ENCODE results near the gene NOB1.

The NOB1 gene

DNA sequence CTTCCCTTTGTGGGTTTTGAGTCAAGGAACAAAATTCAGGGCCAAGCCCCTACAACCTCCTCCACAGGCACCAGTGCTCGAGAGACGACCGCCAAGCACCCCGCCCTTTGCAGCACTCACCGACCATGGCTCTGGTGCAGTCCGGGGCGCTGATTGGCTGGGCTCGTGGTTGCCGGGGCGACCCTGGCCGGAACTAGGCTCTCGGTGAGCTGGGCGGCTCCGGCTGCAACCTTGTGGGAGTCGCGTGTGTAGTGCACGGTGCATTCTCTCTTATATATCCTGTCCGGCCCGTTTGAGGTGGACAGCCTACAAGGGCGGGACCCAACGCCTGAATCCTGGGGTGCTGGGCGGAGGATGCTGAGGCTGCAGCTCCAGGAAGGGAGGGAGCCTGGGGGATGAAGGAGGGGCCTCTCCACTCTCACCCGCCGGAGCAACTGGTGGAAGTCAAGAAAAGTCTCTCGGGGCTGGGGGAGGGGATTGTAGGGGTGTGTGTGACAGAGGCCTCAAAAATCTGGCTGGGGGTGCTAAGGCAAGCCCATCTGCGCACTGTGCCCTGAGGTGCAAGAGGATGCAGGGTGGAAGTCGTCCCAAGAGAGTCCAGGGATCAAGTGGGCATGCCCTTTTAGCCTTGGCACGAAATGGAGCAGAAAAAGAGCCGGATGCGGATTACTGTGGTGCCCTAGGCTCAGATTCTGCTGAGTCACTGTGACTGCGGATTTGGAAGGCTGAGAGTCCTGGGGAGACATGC is 28.2 kb downstream of the NOB1 start, which contains the start of gene NQO1:
Gene NQO1 (minus strand): TSS at position 248 of the 748 bp plus-strand sequence. CDS start 121 bp downstream, at position 127.
- DNase-seq (ENCODE audit: low read depth in 1 of 2, low spot score in 1 of 2), result peak; percentile 86 to 93
- Histone ChIP-seq H3K27ac (replicated peaks) (peak within 1 kb of the TSS; percentile 79), H3K4me3 (replicated peaks; ENCODE audit: insufficient read depth, low read length) (peak within 1 kb of the TSS; percentile 58), H3K27me3 (ENCODE audit: insufficient read depth, poor library complexity, severe bottlenecking) (no peaks in the 10 kb centered on the region)
- TF ChIP-seq, protein P1, sequence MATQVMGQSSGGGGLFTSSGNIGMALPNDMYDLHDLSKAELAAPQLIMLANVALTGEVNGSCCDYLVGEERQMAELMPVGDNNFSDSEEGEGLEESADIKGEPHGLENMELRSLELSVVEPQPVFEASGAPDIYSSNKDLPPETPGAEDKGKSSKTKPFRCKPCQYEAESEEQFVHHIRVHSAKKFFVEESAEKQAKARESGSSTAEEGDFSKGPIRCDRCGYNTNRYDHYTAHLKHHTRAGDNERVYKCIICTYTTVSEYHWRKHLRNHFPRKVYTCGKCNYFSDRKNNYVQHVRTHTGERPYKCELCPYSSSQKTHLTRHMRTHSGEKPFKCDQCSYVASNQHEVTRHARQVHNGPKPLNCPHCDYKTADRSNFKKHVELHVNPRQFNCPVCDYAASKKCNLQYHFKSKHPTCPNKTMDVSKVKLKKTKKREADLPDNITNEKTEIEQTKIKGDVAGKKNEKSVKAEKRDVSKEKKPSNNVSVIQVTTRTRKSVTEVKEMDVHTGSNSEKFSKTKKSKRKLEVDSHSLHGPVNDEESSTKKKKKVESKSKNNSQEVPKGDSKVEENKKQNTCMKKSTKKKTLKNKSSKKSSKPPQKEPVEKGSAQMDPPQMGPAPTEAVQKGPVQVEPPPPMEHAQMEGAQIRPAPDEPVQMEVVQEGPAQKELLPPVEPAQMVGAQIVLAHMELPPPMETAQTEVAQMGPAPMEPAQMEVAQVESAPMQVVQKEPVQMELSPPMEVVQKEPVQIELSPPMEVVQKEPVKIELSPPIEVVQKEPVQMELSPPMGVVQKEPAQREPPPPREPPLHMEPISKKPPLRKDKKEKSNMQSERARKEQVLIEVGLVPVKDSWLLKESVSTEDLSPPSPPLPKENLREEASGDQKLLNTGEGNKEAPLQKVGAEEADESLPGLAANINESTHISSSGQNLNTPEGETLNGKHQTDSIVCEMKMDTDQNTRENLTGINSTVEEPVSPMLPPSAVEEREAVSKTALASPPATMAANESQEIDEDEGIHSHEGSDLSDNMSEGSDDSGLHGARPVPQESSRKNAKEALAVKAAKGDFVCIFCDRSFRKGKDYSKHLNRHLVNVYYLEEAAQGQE (IDR thresholded peaks at IDR 0.05; ENCODE audit: insufficient replicate concordance, low read depth), result no peak
- TF ChIP-seq, protein P2, sequence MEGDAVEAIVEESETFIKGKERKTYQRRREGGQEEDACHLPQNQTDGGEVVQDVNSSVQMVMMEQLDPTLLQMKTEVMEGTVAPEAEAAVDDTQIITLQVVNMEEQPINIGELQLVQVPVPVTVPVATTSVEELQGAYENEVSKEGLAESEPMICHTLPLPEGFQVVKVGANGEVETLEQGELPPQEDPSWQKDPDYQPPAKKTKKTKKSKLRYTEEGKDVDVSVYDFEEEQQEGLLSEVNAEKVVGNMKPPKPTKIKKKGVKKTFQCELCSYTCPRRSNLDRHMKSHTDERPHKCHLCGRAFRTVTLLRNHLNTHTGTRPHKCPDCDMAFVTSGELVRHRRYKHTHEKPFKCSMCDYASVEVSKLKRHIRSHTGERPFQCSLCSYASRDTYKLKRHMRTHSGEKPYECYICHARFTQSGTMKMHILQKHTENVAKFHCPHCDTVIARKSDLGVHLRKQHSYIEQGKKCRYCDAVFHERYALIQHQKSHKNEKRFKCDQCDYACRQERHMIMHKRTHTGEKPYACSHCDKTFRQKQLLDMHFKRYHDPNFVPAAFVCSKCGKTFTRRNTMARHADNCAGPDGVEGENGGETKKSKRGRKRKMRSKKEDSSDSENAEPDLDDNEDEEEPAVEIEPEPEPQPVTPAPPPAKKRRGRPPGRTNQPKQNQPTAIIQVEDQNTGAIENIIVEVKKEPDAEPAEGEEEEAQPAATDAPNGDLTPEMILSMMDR (IDR thresholded peaks at IDR 0.05; ENCODE audit: insufficient read depth, low read length), result no peak
- TF ChIP-seq SPI1 (IDR thresholded peaks at IDR 0.05; ENCODE audit: borderline replicate concordance, low read depth) (no peak), GABPA (IDR thresholded peaks at IDR 0.05; ENCODE audit: low read depth) (no peak), POLR2AphosphoS5 (IDR thresholded peaks at IDR 0.05; ENCODE audit: low read depth) (peak; percentile 45; the same call in 1 of the 2 replicates)

GRCh38 chr16:69725480-69726312 is 29.0 kb downstream of the NOB1 start:
- TF ChIP-seq, protein P1 (IDR thresholded peaks at IDR 0.05; ENCODE audit: insufficient replicate concordance, low read depth), result no peak
- TF ChIP-seq, protein P2 (IDR thresholded peaks at IDR 0.05; ENCODE audit: insufficient read depth, low read length), result no peak
- TF ChIP-seq POLR2AphosphoS5 (IDR thresholded peaks at IDR 0.05; ENCODE audit: low read depth), result no peak
- TF ChIP-seq SPI1 (IDR thresholded peaks at IDR 0.05; ENCODE audit: borderline replicate concordance, low read depth), result no peak
- no peak for TF ChIP-seq GABPA (IDR thresholded peaks at IDR 0.05; ENCODE audit: low read depth)
- no peak for DNase-seq (ENCODE audit: low read depth in 1 of 2, low spot score in 1 of 2)
- H3K4me3 ChIP-seq (replicated peaks; ENCODE audit: insufficient read depth, low read length), result peak overlapping the region; percentile 58
- peak overlapping the region; percentile 79 for H3K27ac ChIP-seq (replicated peaks)
- H3K27me3 ChIP-seq (ENCODE audit: insufficient read depth, poor library complexity, severe bottlenecking), result no peaks in the 10 kb centered on the region

- Histone ChIP-seq H3K27me3 (ENCODE audit: insufficient read depth, poor library complexity, severe bottlenecking) (no peaks in the 10 kb centered on the region), H3K27ac (replicated peaks) (no peak overlapping the region), H3K4me3 (replicated peaks; ENCODE audit: insufficient read depth, low read length) (no peak overlapping the region)
- no peak for DNase-seq (ENCODE audit: low read depth in 1 of 2, low spot score in 1 of 2)
- no peak for TF ChIP-seq SPI1 (IDR thresholded peaks at IDR 0.05; ENCODE audit: borderline replicate concordance, low read depth)
- no peak for TF ChIP-seq GABPA (IDR thresholded peaks at IDR 0.05; ENCODE audit: low read depth)
- no peak for TF ChIP-seq POLR2AphosphoS5 (IDR thresholded peaks at IDR 0.05; ENCODE audit: low read depth)
- TF ChIP-seq, protein P2 (IDR thresholded peaks at IDR 0.05; ENCODE audit: insufficient read depth, low read length), result no peak
- TF ChIP-seq, protein P1 (IDR thresholded peaks at IDR 0.05; ENCODE audit: insufficient replicate concordance, low read depth), result no peak
Measured at GRCh38 chr16:69724981-69725479, 29.7 kb downstream of the NOB1 start.
